Transverse colon (tissue), 4 donors: ENCODE measurements around the gene DEAF1.

Experiments
- POLR2AphosphoS5 ChIP-seq, 3 donors: sonication (generic); formaldehyde crosslinking; IDR thresholded peaks; one replicate each; pipeline ENCODE4 v1.6.1; 2016; ENCODE audit warnings: antibody characterized with exemption in 3 of 3
- TF ChIP-seq, protein P1 (sequence below), 5 experiments: fragments of 200-600 bp in 3 of 5; fragments of 450-650 bp in 2 of 5; sonication (generic) in 3 of 5; IDR thresholded peaks; 1 replicate in 2 of 5; 2 replicates in 3 of 5; pipeline ENCODE4 v1.5.1; 2016 to 2017; ENCODE audit warnings: antibody characterized with exemption in 5 of 5, inconsistent platforms in 3 of 5, mild to moderate bottlenecking in 2 of 5, moderate library complexity in 1 of 5

DNA sequence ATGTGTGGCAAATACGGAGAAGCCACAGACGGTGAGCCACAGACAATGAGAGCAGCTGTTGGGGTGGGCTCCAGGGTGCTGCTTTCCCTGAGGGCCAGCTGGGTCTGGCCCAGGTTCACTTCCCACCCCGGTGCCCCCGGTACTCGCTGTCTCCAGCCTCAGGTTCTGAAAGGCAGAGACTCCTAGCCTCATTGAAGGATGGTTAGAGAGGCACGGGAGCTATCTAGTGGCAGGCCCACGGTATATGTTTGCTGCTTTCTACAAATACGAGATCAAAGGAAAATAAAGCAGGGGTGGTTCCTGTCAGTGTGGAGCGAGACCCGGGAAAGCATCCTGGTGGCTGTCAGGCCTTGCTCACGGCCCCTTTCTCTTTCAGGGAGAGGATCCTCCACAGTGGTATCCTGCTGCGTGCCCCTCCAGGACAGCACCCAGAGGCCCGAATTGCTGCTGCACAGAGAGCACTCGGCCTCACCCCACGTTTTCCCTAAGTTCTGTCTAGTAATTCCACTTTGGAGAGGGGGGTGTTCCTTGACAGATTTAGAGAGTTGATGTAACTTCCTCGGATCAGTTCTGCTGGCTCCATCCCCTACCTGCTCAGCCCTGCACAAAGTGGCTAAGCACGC lies 3.6 kb upstream of the DEAF1 start:
- TF ChIP-seq, protein P1, sequence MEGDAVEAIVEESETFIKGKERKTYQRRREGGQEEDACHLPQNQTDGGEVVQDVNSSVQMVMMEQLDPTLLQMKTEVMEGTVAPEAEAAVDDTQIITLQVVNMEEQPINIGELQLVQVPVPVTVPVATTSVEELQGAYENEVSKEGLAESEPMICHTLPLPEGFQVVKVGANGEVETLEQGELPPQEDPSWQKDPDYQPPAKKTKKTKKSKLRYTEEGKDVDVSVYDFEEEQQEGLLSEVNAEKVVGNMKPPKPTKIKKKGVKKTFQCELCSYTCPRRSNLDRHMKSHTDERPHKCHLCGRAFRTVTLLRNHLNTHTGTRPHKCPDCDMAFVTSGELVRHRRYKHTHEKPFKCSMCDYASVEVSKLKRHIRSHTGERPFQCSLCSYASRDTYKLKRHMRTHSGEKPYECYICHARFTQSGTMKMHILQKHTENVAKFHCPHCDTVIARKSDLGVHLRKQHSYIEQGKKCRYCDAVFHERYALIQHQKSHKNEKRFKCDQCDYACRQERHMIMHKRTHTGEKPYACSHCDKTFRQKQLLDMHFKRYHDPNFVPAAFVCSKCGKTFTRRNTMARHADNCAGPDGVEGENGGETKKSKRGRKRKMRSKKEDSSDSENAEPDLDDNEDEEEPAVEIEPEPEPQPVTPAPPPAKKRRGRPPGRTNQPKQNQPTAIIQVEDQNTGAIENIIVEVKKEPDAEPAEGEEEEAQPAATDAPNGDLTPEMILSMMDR (IDR thresholded peaks at IDR 0.05), result no peak
- no peak for TF ChIP-seq POLR2AphosphoS5 (IDR thresholded peaks at IDR 0.05)
